Liver (tissue), 9 donors: Measurements from ENCODE around the gene MRPL9. TPM values are rescaled to one million over a fixed set of nuclear protein-coding genes. Genes with fewer than 3 reads are reported as not detected.

Source experiments
- DNase-seq: peaks from one replicate; pipeline ENCODE4 v3.0.0-alpha.2; 2017; ENCODE audit warnings: low spot score
- H3K27ac ChIP-seq, 2 donors: one replicate each; pipeline ENCODE4 v1.7.0; 2013; ENCODE audit warnings: inconsistent platforms in 2 of 2, low read length in 2 of 2, control low read depth in 1 of 2, low read depth in 1 of 2, mild to moderate bottlenecking in 1 of 2
- H3K27me3 ChIP-seq, 4 donors: one replicate each; pipeline versions ENCODE4 v1.6.1 to v1.7.0; 2013; ENCODE audit warnings: low read length in 3 of 4, inconsistent platforms in 1 of 4, mild to moderate bottlenecking in 1 of 4, moderate library complexity in 1 of 4; ENCODE audit not compliant: control insufficient read depth in 4 of 4, insufficient read depth in 4 of 4
- H3K36me3 ChIP-seq, 4 donors: one replicate each; pipeline versions ENCODE4 v1.6.1 to v1.7.0; 2013; ENCODE audit warnings: low read length in 3 of 4, mild to moderate bottlenecking in 3 of 4, low read depth in 1 of 4, moderate library complexity in 1 of 4; ENCODE audit not compliant: control insufficient read depth in 4 of 4, insufficient read depth in 3 of 4
- H3K4me1 ChIP-seq, 4 donors: one replicate each; pipeline versions ENCODE4 v1.6.1 to v1.7.0; 2013; ENCODE audit warnings: low read length in 3 of 4, mild to moderate bottlenecking in 3 of 4, moderate library complexity in 1 of 4; ENCODE audit not compliant: control insufficient read depth in 4 of 4, insufficient read depth in 4 of 4
- H3K4me3 ChIP-seq, 3 donors: one replicate each; pipeline versions ENCODE4 v1.6.1 to v1.7.0; 2013; ENCODE audit warnings: low read length in 3 of 3, control low read depth in 1 of 3, low read depth in 1 of 3, mild to moderate bottlenecking in 1 of 3
- H3K9ac ChIP-seq, 2 donors: one replicate each; pipeline ENCODE4 v1.7.0; 2013; ENCODE audit warnings: low read length in 2 of 2, mild to moderate bottlenecking in 2 of 2, moderate library complexity in 2 of 2, control low read depth in 1 of 2, low read depth in 1 of 2
- H3K9me3 ChIP-seq, 4 donors: one replicate each; pipeline versions ENCODE4 v1.6.1 to v1.7.0; 2013; ENCODE audit warnings: low read length in 3 of 4; ENCODE audit not compliant: control insufficient read depth in 4 of 4
- ATF3 ChIP-seq: IDR thresholded peaks from 2 replicates; pipeline ENCODE4 v1.6.1; 2016; ENCODE audit warnings: antibody characterized with exemption
- CTCF ChIP-seq: fragments of 150-350 bp; IDR thresholded peaks from 2 replicates; pipeline ENCODE4 v1.5.1; 2017; ENCODE audit warnings: improper control_type of control experiment, low read depth, low read length; ENCODE audit not compliant: missing input control
- EGR1 ChIP-seq, 2 donors: IDR thresholded peaks; 2 replicates each; pipeline ENCODE4 v1.6.1; 2016 to 2018; ENCODE audit warnings: antibody characterized with exemption in 2 of 2, low read depth in 2 of 2
- FOXA1 ChIP-seq: IDR thresholded peaks from 2 replicates; pipeline ENCODE4 v1.6.1; 2016; ENCODE audit warnings: antibody characterized with exemption
- FOXA2 ChIP-seq: IDR thresholded peaks from 2 replicates; pipeline ENCODE4 v1.6.1; 2016; ENCODE audit warnings: antibody characterized with exemption
- GABPA ChIP-seq, 2 donors: IDR thresholded peaks in 1 of 2; conservative IDR thresholded peaks in 1 of 2; 2 replicates each; pipeline ENCODE4 v1.6.1; 2016; ENCODE audit warnings: antibody characterized with exemption in 2 of 2, mild to moderate bottlenecking in 1 of 2, moderate library complexity in 1 of 2
- HNF4A ChIP-seq, 2 donors: conservative IDR thresholded peaks; 2 replicates each; pipeline ENCODE4 v1.6.1; 2016; ENCODE audit warnings: antibody characterized with exemption in 2 of 2, mild to moderate bottlenecking in 2 of 2
- HNF4G ChIP-seq: IDR thresholded peaks from 2 replicates; pipeline ENCODE4 v1.6.1; 2016; ENCODE audit warnings: antibody characterized with exemption
- JUND ChIP-seq, 2 donors: IDR thresholded peaks; 2 replicates each; pipeline ENCODE4 v1.6.1; 2016; ENCODE audit warnings: antibody characterized with exemption in 2 of 2
- MAX ChIP-seq: IDR thresholded peaks from 2 replicates; pipeline ENCODE4 v1.6.1; 2016; ENCODE audit warnings: antibody characterized with exemption
- NR2F2 ChIP-seq: IDR thresholded peaks from 2 replicates; pipeline ENCODE4 v1.6.1; 2016; ENCODE audit warnings: antibody characterized with exemption
- RAD21 ChIP-seq, 2 donors: IDR thresholded peaks; 2 replicates each; pipeline ENCODE4 v1.6.1; 2016; ENCODE audit warnings: antibody characterized with exemption in 2 of 2, mild to moderate bottlenecking in 2 of 2
- REST ChIP-seq: IDR thresholded peaks from 2 replicates; pipeline ENCODE4 v1.6.1; 2016; ENCODE audit warnings: antibody characterized with exemption, mild to moderate bottlenecking
- RXRA ChIP-seq, 2 donors: IDR thresholded peaks; 2 replicates each; pipeline ENCODE4 v1.6.1; 2017 to 2018; ENCODE audit warnings: antibody characterized with exemption in 2 of 2, mild to moderate bottlenecking in 1 of 2
- SP1 ChIP-seq: IDR thresholded peaks from 2 replicates; pipeline ENCODE4 v1.6.1; 2018; ENCODE audit warnings: antibody characterized with exemption, mild to moderate bottlenecking
- TAF1 ChIP-seq: conservative IDR thresholded peaks from 2 replicates; pipeline ENCODE4 v1.6.1; 2016; ENCODE audit warnings: antibody characterized with exemption, mild to moderate bottlenecking
- YY1 ChIP-seq: IDR thresholded peaks from 2 replicates; pipeline ENCODE4 v1.6.1; 2016; ENCODE audit warnings: antibody characterized with exemption, mild to moderate bottlenecking
- ZBTB33 ChIP-seq: IDR thresholded peaks from 2 replicates; pipeline ENCODE4 v1.6.1; 2016; ENCODE audit warnings: antibody characterized with exemption
- WGBS: extraction: QIAGEN DNeasy Blood & Tissue Kit; methylation state at CpG from one replicate; pipeline ENCODE4 v1.1.7; 2013; 5-methylcytosine and 5-hydroxymethylcytosine counted together
- polyA plus RNA-seq, 2 donors: library from polyadenylated mRNA; stranded (reverse) in 1 of 2; unstranded in 1 of 2; fragments of 200-250 nt in 1 of 2; fragments of >200 nt in 1 of 2; fragmentation: Nextera tagmentation in 1 of 2; extraction: Ambion mirVana in 1 of 2; gene quantifications; one replicate each; pipeline versions ENCODE4 v1.2.1 to v1.2.3, GENCODE V29; 2013 to 2015
- total RNA-seq, 2 donors: library from RNA; depleted of rRNA; stranded (reverse); fragments of >200 nt; gene quantifications; one replicate each; pipeline ENCODE4 v1.2.3, GENCODE V29; 2014
- donor health status: healthy.
- donor health status: healthy.
- donor health status: healthy.
- donor health status: healthy.
- donor health status: healthy.

MRPL9 gene
- total and polyA plus RNA-seq, 4 donors: 22.5 to 43.5 (median 31.6) TPM

GRCh38 chr1:151711951-151712350 is 51.3 kb downstream of the MRPL9 start (continued):
- TF ChIP-seq MAX: no peak
- no peak for TF ChIP-seq ZBTB33
- no peak for TF ChIP-seq JUND (IDR thresholded peaks at IDR 0.05)
- no peak for TF ChIP-seq NR2F2
- TF ChIP-seq FOXA1: no peak
- TF ChIP-seq FOXA2: no peak

- Histone ChIP-seq H3K36me3 (no peaks in the 10 kb centered on the region), H3K4me3 (no peak overlapping the region), H3K4me1 (no peaks in the 10 kb centered on the region), H3K27me3 (peaks cover 0 to 3% (median 0%) of the 10 kb centered on the region in 4 donors), H3K9ac (no peak overlapping the region), H3K9me3 (no peaks in the 10 kb centered on the region), H3K27ac (no peak overlapping the region)
- no peak for DNase-seq
- WGBS: 89% methylated on average over 21 of the region's 21 CpGs
- TF ChIP-seq FOXA2 (no peak), ZBTB33 (no peak), REST (no peak), GABPA (IDR thresholded peaks at IDR 0.05 in 1 of 2, conservative IDR thresholded peaks at IDR 0.05 in 1 of 2) (no peak), YY1 (no peak), RAD21 (IDR thresholded peaks at IDR 0.05) (no peak), SP1 (no peak), MAX (no peak), HNF4G (no peak), FOXA1 (no peak), JUND (IDR thresholded peaks at IDR 0.05) (no peak), RXRA (IDR thresholded peaks at IDR 0.05) (no peak), CTCF (no peak), ATF3 (no peak), EGR1 (IDR thresholded peaks at IDR 0.05; ENCODE audit: low read depth in 2 of 2) (no peak), TAF1 (no peak), HNF4A (conservative IDR thresholded peaks at IDR 0.05) (no peak), NR2F2 (no peak)
Observed at GRCh38 chr1:151711044-151711800, 52.1 kb downstream of the MRPL9 start.
